ENCODE measurements around the gene TPR.

DNA sequence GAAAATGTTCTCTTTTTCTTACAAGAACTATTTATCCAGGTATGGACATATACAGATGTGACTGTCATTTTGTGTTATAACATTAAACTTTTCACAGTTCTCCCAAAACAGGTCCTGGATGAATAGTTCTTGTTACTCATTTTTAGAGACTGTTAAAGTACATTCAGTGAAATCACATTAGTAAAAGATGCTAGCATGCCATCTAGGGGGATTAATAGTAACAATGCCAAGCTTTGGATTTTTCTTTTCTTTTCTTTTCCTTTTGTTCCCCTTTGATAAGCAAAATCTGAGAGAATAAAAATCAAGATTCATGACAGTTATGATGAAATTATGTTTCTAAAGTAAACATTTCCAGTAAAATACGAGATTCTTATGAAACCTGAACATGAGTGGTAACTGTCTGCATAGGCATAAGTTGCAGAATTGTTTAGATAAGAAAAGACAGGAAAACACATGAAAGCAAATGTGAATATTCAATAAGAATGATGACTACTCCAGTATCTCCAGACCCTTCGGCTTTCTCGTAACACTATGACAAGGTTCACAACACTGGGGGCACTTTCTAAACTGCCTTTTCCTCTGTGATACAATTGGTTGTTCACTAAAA, 77.5 kb downstream of the TPR start:
- TF ChIP-seq, protein P1, sequence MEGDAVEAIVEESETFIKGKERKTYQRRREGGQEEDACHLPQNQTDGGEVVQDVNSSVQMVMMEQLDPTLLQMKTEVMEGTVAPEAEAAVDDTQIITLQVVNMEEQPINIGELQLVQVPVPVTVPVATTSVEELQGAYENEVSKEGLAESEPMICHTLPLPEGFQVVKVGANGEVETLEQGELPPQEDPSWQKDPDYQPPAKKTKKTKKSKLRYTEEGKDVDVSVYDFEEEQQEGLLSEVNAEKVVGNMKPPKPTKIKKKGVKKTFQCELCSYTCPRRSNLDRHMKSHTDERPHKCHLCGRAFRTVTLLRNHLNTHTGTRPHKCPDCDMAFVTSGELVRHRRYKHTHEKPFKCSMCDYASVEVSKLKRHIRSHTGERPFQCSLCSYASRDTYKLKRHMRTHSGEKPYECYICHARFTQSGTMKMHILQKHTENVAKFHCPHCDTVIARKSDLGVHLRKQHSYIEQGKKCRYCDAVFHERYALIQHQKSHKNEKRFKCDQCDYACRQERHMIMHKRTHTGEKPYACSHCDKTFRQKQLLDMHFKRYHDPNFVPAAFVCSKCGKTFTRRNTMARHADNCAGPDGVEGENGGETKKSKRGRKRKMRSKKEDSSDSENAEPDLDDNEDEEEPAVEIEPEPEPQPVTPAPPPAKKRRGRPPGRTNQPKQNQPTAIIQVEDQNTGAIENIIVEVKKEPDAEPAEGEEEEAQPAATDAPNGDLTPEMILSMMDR (IDR thresholded peaks at IDR 0.05): no peak
- TF ChIP-seq POLR2AphosphoS5 (IDR thresholded peaks at IDR 0.05): no peak
- TF ChIP-seq EP300 (IDR thresholded peaks at IDR 0.05): no peak
- TF ChIP-seq POLR2A (IDR thresholded peaks at IDR 0.05): no peak

Data from stomach (tissue), 4 donors.